ENCODE measurements around the gene GTSE1.

Gene GTSE1

GRCh38 chr22:46361826-46362202 is 65.1 kb downstream of the GTSE1 start:
- TF ChIP-seq GATA1 (IDR thresholded peaks at IDR 0.05; ENCODE audit: low read depth, low read length) (no peak), POLR2A (IDR thresholded peaks at IDR 0.05; ENCODE audit: low read length) (no peak)
- DNase-seq, result no peak

GRCh38 chr22:46362203-46362933 is 65.7 kb downstream of the GTSE1 start:
- TF ChIP-seq POLR2A (IDR thresholded peaks at IDR 0.05; ENCODE audit: low read length), result no peak
- no peak for DNase-seq

GRCh38 chr22:46362934-46363515 is 66.4 kb downstream of the GTSE1 start:
- TF ChIP-seq POLR2A (IDR thresholded peaks at IDR 0.05; ENCODE audit: low read length), result no peak
- TF ChIP-seq GATA1 (IDR thresholded peaks at IDR 0.05; ENCODE audit: low read depth, low read length), result no peak
- no peak for DNase-seq

GRCh38 chr22:46363611-46364321 is 67.1 kb downstream of the GTSE1 start:
- DNase-seq, result no peak
- TF ChIP-seq GATA1 (IDR thresholded peaks at IDR 0.05; ENCODE audit: low read depth, low read length) (no peak), POLR2A (IDR thresholded peaks at IDR 0.05; ENCODE audit: low read length) (no peak)

- DNase-seq, result no peak
- no peak for TF ChIP-seq GATA1 (IDR thresholded peaks at IDR 0.05; ENCODE audit: low read depth, low read length)
- no peak for TF ChIP-seq POLR2A (IDR thresholded peaks at IDR 0.05; ENCODE audit: low read length)
These were observed 67.9 kb downstream of the GTSE1 start for GRCh38 chr22:46364341-46365165.

- no peak for DNase-seq
- TF ChIP-seq POLR2A (IDR thresholded peaks at IDR 0.05; ENCODE audit: low read length) (no peak), GATA1 (IDR thresholded peaks at IDR 0.05; ENCODE audit: low read depth, low read length) (no peak)
These were observed 68.5 kb downstream of the GTSE1 start for GRCh38 chr22:46365166-46365624.

- peak; percentile 10 to 39 for DNase-seq
- TF ChIP-seq GATA1 (IDR thresholded peaks at IDR 0.05; ENCODE audit: low read depth, low read length) (no peak), POLR2A (IDR thresholded peaks at IDR 0.05; ENCODE audit: low read length) (no peak)
These were observed 69.7 kb downstream of the GTSE1 start for GRCh38 chr22:46366327-46366731.

- no peak for TF ChIP-seq POLR2A (IDR thresholded peaks at IDR 0.05; ENCODE audit: low read length)
- TF ChIP-seq GATA1 (IDR thresholded peaks at IDR 0.05; ENCODE audit: low read depth, low read length), result no peak
- DNase-seq, result no peak
These were observed 70.4 kb downstream of the GTSE1 start for GRCh38 chr22:46366801-46367706.

GRCh38 chr22:46367707-46368191 is 71.1 kb downstream of the GTSE1 start:
- peak; percentile 44 to 68 for DNase-seq
- TF ChIP-seq GATA1 (IDR thresholded peaks at IDR 0.05; ENCODE audit: low read depth, low read length) (no peak), POLR2A (IDR thresholded peaks at IDR 0.05; ENCODE audit: low read length) (no peak)

- no peak for DNase-seq
- TF ChIP-seq POLR2A (IDR thresholded peaks at IDR 0.05; ENCODE audit: low read length) (no peak), GATA1 (IDR thresholded peaks at IDR 0.05; ENCODE audit: low read depth, low read length) (no peak)
These were observed 71.8 kb downstream of the GTSE1 start for GRCh38 chr22:46368422-46368821.

GRCh38 chr22:46368871-46369715 is 72.4 kb downstream of the GTSE1 start:
- TF ChIP-seq POLR2A (IDR thresholded peaks at IDR 0.05; ENCODE audit: low read length) (no peak), GATA1 (IDR thresholded peaks at IDR 0.05; ENCODE audit: low read depth, low read length) (no peak)
- DNase-seq, result no peak

All from erythroblast (primary cell).